Right lobe of liver (tissue), 4 donors: ENCODE results near the gene MAP4.

Experiments
- POLR2A ChIP-seq: fragments of 450-650 bp; IDR thresholded peaks from one replicate; pipeline ENCODE4 v1.6.1; 2017; ENCODE audit warnings: antibody characterized with exemption, mild to moderate bottlenecking
- TF ChIP-seq, protein P1 (sequence below), 4 donors: fragments of 200-600 bp in 3 of 4; fragments of 450-650 bp in 1 of 4; IDR thresholded peaks; one replicate each; pipeline versions ENCODE4 v1.5.1 to v1.8.0; 2016 to 2022; ENCODE audit warnings: antibody characterized with exemption in 4 of 4, mild to moderate bottlenecking in 2 of 4
- donor health status: DM: no; HTN: no; CAD: no.
- donor health status: DM: no; HTN: no; CAD: no.
- donor health status: DM: no; HTN: yes; CAD: no.

DNA sequence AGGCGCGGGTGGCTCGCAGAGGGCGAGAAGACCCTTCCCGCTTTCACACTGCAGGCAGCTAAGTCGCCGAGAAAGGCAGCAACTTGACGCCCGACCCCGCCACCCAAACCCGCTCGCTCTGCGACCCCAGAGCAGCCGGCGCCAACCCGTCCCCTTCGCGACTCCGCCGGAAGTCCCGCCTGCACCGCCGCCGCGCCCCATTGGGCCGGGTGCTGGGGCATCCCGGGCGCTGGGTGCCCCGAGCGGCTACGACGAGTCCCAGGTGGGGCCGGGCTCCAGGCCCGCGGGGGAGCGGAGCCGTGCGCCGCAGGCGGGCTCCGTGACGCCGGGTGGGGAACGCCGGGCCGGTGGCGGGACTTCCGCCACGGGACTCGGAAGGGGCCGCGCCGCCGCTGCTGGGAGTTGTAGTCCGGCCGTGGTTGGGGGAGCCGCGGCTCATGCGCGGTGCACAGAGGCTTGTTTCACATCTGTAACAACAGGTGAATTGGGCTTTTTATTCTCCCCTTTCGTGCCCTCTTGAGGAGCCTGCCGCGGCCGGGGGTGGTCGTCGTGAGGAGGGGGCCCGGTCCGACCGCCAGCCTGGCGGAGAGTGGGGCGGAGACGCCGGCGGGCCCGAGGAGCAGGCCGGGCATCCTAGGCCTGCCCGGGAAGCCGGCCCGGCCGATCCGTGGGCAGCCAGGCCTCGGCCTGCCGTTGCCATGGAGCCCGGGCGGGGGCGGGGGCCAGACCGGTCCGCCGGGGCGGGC lies 213.3 kb downstream of the MAP4 start, which contains the start of gene DHX30:
- TF ChIP-seq, protein P1, sequence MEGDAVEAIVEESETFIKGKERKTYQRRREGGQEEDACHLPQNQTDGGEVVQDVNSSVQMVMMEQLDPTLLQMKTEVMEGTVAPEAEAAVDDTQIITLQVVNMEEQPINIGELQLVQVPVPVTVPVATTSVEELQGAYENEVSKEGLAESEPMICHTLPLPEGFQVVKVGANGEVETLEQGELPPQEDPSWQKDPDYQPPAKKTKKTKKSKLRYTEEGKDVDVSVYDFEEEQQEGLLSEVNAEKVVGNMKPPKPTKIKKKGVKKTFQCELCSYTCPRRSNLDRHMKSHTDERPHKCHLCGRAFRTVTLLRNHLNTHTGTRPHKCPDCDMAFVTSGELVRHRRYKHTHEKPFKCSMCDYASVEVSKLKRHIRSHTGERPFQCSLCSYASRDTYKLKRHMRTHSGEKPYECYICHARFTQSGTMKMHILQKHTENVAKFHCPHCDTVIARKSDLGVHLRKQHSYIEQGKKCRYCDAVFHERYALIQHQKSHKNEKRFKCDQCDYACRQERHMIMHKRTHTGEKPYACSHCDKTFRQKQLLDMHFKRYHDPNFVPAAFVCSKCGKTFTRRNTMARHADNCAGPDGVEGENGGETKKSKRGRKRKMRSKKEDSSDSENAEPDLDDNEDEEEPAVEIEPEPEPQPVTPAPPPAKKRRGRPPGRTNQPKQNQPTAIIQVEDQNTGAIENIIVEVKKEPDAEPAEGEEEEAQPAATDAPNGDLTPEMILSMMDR (IDR thresholded peaks at IDR 0.05): no peak
- TF ChIP-seq POLR2A: peak; percentile 85
